ENCODE measurements around the gene TM6SF1. TPM values are rescaled to one million over a fixed set of nuclear protein-coding genes. Genes with fewer than 3 reads are reported as not detected.
"Not testable (repeated sequence)": the region's sequence is repeated elsewhere in the genome, so short reads cannot be mapped to it uniquely, and the experiment has no call there.

The TM6SF1 gene
- polyA plus RNA-seq, 3 donors, result 1.7 to 2.0 (median 1.8) TPM

DNA sequence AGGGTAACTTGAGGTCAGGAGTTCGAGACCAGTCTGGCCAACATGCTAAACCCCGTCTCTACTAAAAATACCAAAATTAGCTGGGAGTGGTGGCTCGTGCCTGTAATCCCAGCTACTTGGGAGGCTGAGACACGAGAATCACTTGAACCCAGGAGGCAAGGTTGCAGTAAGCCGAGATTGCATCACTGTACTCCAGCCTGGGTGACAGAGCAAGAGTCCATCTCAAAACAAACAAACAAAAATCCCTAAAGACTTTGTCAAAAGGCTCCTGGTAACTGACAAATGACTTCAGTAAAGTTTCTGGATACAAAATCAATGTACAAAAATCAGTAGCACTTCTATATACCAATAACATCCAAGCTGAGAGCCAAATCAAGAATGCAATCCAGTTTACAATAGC, 62.1 kb downstream of the TM6SF1 start:
- not testable (repeated sequence) for DNase-seq (ENCODE audit: low read depth in 3 of 3, low spot score in 2 of 3)

DNA sequence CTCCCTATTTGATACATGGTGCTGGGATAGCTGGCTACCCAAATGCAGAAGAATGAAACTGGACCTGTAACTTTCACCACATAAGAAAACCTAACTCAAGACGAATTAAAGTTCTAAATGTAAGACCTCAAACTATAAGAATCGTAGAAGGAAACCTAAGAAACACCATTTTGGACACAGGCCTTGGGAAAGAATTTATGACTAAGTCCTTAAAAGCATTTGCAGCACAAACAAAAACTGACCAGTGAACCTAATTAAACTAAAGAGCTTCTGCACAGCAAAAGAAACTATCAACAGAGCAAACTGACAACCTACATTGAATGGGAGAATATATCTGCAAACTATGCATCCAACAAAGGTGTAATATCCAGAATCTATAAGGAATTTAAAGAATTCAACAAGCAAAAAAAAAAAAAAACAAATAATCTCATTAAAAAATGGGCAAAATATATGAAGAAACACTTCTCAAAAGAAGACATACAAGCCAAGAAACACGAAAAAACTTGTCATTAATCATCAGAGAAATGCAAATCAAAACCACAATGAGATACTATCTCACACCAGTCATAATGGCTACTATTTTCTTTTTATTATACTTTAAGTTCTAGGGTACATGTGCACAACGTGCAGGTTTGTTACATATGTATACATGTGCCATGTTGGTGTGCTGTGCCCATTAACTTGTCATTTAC, 63.2 kb downstream of the TM6SF1 start:
- no peak for DNase-seq (ENCODE audit: low read depth in 3 of 3, low spot score in 2 of 3)

DNA sequence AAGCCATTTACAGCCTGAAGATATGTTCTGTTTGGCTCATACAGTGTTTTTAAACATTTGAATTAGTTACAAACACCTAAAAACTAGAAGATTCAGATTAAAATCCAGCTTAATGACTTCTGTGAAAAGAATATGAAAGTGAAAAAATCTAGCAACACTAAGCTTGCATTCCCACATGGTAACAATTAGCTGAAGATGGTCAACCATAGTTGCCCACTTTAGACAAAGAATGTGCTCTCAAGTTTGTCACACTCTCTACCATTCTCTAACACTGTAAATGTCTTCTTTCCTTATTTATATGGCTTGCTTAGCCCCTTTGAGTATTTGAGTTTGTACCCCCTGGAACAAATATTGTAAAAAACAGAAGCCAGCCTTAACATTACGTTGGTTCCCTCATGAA, 67.4 kb downstream of the TM6SF1 start:
- no peak for DNase-seq (ENCODE audit: low read depth in 3 of 3, low spot score in 2 of 3)

DNA sequence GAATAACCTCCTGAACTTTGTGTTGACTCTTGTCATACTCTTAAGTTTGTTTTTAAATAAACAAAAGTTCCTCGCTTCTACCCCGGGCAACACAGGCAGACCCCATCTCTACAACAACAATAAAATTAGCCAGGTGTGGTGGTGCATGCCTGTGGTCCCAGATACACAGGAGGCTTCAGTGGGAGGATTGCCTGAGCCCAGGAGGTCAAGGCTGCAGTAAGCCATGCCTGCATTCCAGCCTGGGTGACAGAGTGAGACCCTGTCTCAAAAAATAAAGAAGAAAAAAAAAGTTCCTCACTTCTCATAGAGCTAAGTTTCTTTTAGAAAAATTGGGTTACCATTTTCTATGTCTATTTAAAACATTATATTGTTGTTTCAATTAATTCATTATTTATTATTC, 70.9 kb downstream of the TM6SF1 start:
- no peak for DNase-seq (ENCODE audit: low read depth in 3 of 3, low spot score in 2 of 3)

DNA sequence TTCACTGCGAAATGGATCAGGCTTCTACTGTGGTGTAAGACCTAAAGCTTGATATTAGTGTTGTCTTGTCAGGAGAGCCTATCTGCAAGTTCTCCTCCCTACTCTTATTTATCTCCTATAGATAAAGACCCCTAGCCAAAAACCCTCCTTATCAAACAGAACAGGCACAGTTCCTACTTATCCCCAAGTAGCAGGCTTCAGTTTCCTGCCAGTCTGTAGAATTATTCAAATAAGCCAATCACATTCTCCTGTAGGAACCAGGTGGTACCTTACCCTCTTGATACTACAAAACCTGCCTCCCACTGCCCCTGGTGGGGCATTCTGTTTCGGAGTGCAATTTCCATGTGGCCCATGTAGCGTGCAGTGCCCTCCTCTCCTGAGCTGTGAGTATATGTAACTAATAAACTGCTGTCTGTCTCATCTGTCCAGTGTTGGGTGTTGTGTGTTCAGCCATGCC, 71.5 kb downstream of the TM6SF1 start:
- no peak for DNase-seq (ENCODE audit: low read depth in 3 of 3, low spot score in 2 of 3)

DNA sequence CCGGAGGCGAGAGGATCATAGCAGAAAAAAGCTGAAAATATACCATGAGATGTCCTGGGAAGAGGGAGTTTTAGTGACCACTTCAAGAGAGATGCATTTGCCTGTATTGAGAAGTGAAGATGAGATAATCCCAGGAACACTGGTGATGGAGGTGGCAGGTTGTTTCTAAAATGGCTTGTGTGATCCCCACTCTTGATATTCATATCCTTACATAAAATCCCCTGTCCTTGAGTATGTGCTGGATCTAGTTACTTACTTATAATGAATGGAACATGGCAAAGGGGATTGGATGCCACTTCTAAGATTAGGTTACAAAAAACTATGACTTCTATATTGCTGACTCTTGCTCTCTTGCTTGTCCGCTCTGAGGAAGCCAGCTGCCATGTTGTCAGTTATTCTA, 78.1 kb downstream of the TM6SF1 start:
- no peak for DNase-seq (ENCODE audit: low read depth in 3 of 3, low spot score in 2 of 3)

Other genes starting within 250 kb of the TM6SF1 start
- 10 to 100 TPM; 28.3 to 29.8 (median 29.3) TPM for gene HOMER2, start 154.9 kb upstream of the TM6SF1 start, polyA plus RNA-seq (ENCODE audit: insufficient read length in 3 of 3)
- 10 to 100 TPM; 43.6 to 48.5 (median 46.3) TPM for gene RAMAC, start 121.4 kb upstream of the TM6SF1 start, polyA plus RNA-seq (ENCODE audit: insufficient read length in 3 of 3)
- 10 to 100 TPM; 31.7 to 36.5 (median 32.7) TPM for gene C15orf40, start 96.0 kb upstream of the TM6SF1 start, polyA plus RNA-seq (ENCODE audit: insufficient read length in 3 of 3)
- gene BTBD1, start 40.4 kb upstream of the TM6SF1 start, polyA plus RNA-seq (ENCODE audit: insufficient read length in 3 of 3), result 10 to 100 TPM; 70.7 to 77.1 (median 74.2) TPM
- 100 to 1,000 TPM in 1 of 3 donors, 10 to 100 TPM in 2; 91.3 to 103 (median 98.7) TPM for gene HDGFL3, start 100.2 kb downstream of the TM6SF1 start, polyA plus RNA-seq (ENCODE audit: insufficient read length in 3 of 3)
- under 1 TPM; 0.11 to 0.23 (median 0.12) TPM for gene BNC1, start 177.0 kb downstream of the TM6SF1 start, polyA plus RNA-seq (ENCODE audit: insufficient read length in 3 of 3)

Data from right renal cortex interstitium (tissue), 3 donors.